Stimulated activated CD4-positive, alpha-beta T cell treated with anti-CD3 and anti-CD28 coated beads, TNF-alpha, amount 100 ng/mL, for 1 hour (primary cell): Measurements from ENCODE around the gene SMAD4.
"Not testable (repeated sequence)": the region's sequence is repeated elsewhere in the genome, so short reads cannot be mapped to it uniquely, and the experiment has no call there.

ENCODE experiments used
- DNase-seq, 3 donors: peaks; one replicate each; pipeline ENCODE4 v3.0.0-alpha.2; 2020; ENCODE audit warnings: low read depth in 3 of 3, low spot score in 1 of 3

Gene SMAD4

GRCh38 chr18:51069885-51070284 is 39.9 kb downstream of the SMAD4 start:
- DNase-seq = no peak

- DNase-seq = no peak
Measured at GRCh38 chr18:51070545-51070944, 40.5 kb downstream of the SMAD4 start.

DNA sequence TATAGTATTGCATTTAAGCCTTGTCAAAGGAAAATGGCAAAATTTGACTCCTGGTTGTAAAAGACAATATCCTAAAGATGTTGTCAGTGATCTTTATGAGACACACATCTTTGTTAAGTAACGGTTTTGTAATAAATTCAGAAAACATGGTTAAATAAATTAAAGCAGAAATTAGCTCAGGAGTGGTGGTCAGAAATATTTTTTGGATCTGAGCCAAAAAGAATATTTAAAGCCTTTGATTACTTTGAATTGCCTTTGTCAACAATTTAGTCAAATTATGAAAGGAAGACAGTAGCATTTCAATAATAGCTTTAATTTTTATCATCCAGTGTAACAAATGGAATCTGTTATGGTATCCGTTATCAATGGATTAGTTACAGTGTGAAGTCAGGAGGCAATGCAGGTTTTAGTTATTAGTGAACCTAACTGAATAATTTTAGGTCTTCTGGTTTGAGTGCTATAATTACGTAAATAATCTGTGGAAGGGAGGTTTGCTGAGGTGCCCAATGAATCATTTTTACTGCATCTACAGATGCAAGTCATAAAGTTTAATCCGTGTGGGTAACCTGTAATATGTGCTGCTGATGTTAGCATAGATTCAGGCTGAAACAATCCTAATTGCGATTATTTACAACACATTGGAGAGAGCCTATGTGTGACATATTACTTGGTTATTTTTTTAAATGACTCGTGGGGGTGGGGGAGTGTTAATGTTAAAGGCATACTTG is 42.7 kb downstream of the SMAD4 start:
- no peak for DNase-seq

GRCh38 chr18:51074605-51075004 is 44.6 kb downstream of the SMAD4 start:
- DNase-seq = no peak

- no peak for DNase-seq
Measured at GRCh38 chr18:51076503-51076902, 46.5 kb downstream of the SMAD4 start.

GRCh38 chr18:51077217-51077616 is 47.2 kb downstream of the SMAD4 start:
- no peak for DNase-seq

DNA sequence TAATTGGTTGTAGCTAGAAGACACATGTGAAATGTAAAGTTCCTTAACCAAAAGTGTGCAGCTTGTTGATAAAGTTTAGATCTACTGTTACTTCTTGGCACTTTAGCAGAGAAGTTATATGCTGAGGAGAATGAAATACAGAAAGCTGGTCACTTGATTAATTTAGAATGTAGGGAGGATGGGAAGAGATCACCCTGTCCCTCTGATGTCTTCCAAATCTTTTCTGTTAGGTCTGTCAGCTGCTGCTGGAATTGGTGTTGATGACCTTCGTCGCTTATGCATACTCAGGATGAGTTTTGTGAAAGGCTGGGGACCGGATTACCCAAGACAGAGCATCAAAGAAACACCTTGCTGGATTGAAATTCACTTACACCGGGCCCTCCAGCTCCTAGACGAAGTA is 48.0 kb downstream of the SMAD4 start:
- DNase-seq = no peak

DNA sequence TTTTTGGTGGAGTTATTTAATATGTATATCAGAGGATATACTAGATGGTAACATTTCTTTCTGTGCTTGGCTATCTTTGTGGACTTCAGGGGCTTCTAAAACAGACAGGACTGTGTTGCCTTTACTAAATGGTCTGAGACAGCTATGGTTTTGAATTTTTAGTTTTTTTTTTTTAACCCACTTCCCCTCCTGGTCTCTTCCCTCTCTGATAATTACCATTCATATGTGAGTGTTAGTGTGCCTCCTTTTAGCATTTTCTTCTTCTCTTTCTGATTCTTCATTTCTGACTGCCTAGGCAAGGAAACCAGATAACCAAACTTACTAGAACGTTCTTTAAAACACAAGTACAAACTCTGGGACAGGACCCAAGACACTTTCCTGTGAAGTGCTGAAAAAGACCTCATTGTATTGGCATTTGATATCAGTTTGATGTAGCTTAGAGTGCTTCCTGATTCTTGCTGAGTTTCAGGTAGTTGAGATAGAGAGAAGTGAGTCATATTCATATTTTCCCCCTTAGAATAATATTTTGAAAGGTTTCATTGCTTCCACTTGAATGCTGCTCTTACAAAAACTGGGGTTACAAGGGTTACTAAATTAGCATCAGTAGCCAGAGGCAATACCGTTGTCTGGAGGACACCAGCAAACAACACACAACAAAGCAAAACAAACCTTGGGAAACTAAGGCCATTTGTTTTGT is 52.7 kb downstream of the SMAD4 start:
- no peak for DNase-seq

DNA sequence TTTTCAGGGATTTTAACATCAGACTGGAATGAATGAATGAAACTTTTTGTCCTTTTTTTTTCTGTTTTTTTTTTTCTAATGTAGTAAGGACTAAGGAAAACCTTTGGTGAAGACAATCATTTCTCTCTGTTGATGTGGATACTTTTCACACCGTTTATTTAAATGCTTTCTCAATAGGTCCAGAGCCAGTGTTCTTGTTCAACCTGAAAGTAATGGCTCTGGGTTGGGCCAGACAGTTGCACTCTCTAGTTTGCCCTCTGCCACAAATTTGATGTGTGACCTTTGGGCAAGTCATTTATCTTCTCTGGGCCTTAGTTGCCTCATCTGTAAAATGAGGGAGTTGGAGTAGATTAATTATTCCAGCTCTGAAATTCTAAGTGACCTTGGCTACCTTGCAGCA is 53.4 kb downstream of the SMAD4 start:
- no peak for DNase-seq

- DNase-seq = no peak
Measured at GRCh38 chr18:51088410-51088809, 58.4 kb downstream of the SMAD4 start.

DNA sequence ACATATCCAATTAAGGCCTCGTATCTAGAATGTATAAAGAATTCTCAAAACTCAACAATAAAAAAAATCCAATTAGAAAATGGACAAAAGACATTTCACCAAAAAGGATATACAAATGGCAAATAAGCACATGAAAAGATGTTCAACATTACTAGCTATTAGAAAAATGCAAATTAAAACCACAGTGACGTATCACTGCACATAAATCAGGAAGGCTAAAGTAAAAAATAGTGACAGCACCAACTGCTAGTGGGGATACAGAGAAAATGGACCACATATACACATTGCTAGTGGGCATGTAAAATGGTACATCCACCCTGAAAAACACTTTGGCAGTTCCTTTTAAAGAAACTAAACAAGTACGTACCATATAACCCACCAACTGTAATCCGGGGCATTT is 59.7 kb downstream of the SMAD4 start:
- DNase-seq = no peak

DNA sequence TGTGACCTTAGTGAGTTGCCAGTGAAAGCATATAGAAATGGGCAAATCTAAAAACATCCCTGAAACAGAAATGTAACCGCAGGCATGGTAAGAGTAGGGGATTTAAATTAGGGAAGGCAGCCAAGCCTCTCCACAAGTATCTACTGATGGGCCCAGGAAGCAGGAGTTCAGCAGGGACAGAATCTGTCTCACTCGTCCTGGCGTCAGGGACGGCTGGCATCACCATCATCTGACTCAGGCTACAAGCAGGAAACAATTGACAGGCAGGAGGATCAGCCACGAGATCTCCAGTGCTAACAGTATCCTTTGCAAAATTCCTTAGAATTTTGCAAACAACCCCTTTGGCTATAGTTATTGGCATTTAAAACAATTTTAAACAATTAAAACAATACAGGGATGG is 61.3 kb downstream of the SMAD4 start:
- DNase-seq = no peak

GRCh38 chr18:51092117-51092516 is 62.1 kb downstream of the SMAD4 start:
- no peak for DNase-seq

DNA sequence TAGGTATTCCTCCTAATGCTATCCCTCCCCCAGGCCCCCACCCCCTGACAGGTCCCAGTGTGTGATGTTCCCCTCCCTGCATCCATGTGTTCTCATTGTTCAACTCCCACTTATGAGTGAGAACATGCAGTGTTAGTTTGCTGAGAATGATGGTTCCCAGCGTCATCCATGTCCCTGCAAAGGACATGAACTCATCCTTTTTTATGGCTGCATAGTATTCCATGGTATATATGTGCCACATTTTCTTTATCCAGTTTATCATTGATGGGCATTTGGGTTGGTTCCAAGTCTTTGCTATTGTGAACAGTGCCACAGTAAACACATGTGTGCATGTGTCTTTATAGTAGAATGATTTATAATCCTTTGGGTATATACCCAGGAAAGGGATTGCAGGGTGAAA is 63.0 kb downstream of the SMAD4 start:
- DNase-seq = not testable (repeated sequence)

GRCh38 chr18:51097021-51097822 is 67.2 kb downstream of the SMAD4 start:
- no peak for DNase-seq

DNA sequence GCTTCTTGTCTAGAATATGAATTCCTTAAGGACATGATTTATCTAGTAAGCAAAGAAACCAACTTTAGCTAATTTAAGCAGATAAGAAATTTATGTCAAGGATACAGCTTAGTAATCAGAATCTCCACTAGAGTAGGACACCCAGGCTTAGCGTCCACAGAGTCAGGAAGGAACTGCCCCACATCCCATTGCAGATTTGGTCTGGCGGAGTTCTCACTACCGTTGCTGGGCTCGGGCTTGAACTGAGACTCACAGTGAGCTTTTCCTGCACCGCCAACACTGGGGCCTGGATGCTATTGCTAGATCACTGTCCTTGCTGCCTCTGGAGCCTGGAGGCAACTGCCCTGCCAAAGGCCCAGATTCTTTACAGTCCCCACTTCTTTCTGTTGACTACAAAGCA is 68.1 kb downstream of the SMAD4 start:
- no peak for DNase-seq

DNA sequence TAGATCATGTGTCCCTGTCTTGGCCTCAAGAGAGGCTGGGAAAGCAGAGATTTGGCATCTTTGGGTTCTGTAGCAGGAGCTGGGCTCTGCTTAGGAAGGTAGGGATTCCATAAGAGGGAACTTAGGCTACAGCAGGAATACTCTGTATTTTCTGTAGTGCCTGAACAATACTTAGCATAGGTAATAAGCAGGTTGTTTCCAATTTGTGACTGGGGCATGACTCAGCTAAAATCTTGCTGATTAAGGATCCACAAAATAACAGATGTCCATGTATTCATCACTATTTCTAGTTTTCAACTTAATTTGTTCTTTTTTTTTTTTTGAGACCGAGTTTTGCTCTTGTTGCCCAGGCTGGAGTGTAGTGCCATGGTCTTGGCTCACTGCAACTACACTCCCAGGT is 68.5 kb downstream of the SMAD4 start:
- DNase-seq = no peak

GRCh38 chr18:51100385-51101120 is 70.5 kb downstream of the SMAD4 start:
- DNase-seq = no peak

DNA sequence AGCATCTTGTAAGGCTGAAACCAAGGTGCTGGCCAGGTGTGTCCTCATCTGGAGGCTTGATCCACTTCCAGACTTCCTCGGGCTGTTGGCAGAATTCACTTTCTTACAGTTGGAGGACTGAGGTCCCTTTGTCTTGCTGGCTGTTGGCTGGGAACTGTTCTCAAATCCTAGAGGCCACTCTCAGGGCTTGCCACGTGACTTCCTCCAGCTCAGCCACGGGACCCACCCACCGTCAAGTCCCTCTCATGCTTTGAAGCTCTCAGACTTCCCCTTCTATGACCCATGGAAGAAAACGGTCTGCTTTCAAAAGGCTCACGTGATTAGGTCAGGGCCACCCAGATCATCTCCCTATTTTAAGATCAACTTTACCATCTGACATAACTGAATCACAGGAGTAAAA is 77.1 kb downstream of the SMAD4 start:
- DNase-seq = no peak

GRCh38 chr18:51107598-51108305 is 77.7 kb downstream of the SMAD4 start:
- no peak for DNase-seq

DNA sequence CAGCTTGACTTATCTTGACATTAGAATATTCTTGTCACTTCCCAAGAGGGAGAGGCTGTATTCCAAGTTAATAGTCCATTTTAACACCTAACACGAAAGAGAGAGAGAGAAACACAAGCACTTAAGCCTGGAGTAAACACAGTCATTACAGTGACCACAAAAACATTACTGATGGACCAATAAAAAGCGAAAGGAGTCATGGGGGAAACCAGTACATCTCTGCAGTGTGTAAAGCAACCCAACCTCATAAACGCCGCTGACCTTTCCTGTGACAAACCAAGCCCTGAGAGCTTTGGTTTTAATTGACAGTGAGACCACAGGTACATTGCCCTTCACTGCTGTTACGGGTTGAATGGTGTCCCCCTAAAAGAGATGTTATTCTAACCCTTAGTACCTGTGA is 78.3 kb downstream of the SMAD4 start:
- no peak for DNase-seq
